ENCODE results near the gene CASK. TPM values are rescaled to one million over a fixed set of nuclear protein-coding genes. Genes with fewer than 3 reads are reported as not detected.
"Not testable (repeated sequence)": the region's sequence is repeated elsewhere in the genome, so short reads cannot be mapped to it uniquely, and the experiment has no call there.

CASK gene
- total RNA-seq, 1 experiment from 2014 or later: 33.5 TPM

DNA sequence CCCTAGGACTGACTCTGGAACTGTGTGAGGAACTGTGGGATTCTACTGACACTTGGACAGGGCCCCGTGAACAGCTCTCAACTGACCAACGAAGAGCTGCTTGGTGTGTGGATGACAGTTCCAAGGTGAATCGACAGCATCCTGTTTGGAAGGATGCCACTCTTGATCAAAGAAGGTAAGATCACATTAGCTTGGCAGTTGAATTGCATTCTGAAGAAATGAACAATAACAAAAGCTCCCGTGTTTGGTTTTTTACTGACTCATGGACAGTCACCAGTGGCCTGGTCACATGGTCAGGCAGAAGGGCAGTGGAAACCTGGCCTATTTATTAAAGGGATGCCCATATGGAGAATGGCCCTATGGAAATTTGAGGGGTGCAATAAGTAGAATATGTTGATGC lies 267.7 kb downstream of the CASK start:
- BruUV-seq (replicated peaks): no TSS peak
- no peaks in the 10 kb centered on the region for H3K27me3 ChIP-seq (replicated peaks; ENCODE audit: insufficient read depth, low read depth, low read length, poor library complexity)
- TF ChIP-seq, protein P1, sequence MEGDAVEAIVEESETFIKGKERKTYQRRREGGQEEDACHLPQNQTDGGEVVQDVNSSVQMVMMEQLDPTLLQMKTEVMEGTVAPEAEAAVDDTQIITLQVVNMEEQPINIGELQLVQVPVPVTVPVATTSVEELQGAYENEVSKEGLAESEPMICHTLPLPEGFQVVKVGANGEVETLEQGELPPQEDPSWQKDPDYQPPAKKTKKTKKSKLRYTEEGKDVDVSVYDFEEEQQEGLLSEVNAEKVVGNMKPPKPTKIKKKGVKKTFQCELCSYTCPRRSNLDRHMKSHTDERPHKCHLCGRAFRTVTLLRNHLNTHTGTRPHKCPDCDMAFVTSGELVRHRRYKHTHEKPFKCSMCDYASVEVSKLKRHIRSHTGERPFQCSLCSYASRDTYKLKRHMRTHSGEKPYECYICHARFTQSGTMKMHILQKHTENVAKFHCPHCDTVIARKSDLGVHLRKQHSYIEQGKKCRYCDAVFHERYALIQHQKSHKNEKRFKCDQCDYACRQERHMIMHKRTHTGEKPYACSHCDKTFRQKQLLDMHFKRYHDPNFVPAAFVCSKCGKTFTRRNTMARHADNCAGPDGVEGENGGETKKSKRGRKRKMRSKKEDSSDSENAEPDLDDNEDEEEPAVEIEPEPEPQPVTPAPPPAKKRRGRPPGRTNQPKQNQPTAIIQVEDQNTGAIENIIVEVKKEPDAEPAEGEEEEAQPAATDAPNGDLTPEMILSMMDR (conservative IDR thresholded peaks at IDR 0.05; ENCODE audit: low read depth, low read length): no peak
- no peak for TF ChIP-seq EZH2 (IDR thresholded peaks at IDR 0.05; ENCODE audit: borderline replicate concordance, low read depth, low read length, poor library complexity, severe bottlenecking)
- ChIA-PET POLR2A (ENCODE audit: low non-redundant PET) (no interaction called here), CTCF (no interaction called here)
- no peaks in the 10 kb centered on the region for H3K9me3 ChIP-seq (ENCODE audit: low read depth, low read length, poor library complexity, severe bottlenecking)
- H3K4me1 ChIP-seq (ENCODE audit: insufficient read depth, low read length, poor library complexity, severe bottlenecking): no peaks in the 10 kb centered on the region
- H3K4me3 ChIP-seq (ENCODE audit: low read depth, low read length, poor library complexity, severe bottlenecking): no peak overlapping the region
- DNase-seq (ENCODE audit: low spot score): no peak
- H3K36me3 ChIP-seq (ENCODE audit: insufficient read depth, low read length, poor library complexity, severe bottlenecking): no peaks in the 10 kb centered on the region
- intact Hi-C loops (cut with micrococcal nuclease; ENCODE audit: unreplicated experiment): no loop called here
- H3K27ac ChIP-seq (ENCODE audit: low read depth, low read length, poor library complexity, severe bottlenecking): no peak overlapping the region

DNA sequence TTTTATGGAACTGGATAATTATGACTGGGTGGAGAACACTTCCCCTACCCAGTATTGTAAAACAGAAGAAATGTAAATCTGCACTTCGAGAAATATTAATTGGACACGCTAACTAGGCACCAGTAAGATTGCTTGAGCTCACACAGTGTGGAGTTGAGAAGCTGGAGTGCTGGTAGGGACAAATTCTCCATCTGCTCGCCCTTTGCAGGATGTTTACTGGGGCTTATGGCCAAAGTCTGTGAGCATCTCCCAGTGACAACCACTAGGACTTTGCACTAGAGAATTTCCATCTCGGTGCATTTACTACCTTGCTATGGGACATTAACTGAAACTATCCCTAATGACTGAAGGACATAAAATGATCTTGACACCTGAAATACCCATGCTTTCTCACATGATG lies 268.3 kb downstream of the CASK start:
- Histone ChIP-seq H3K9me3 (ENCODE audit: low read depth, low read length, poor library complexity, severe bottlenecking) (no peaks in the 10 kb centered on the region), H3K27me3 (replicated peaks; ENCODE audit: insufficient read depth, low read depth, low read length, poor library complexity) (no peaks in the 10 kb centered on the region), H3K4me1 (ENCODE audit: insufficient read depth, low read length, poor library complexity, severe bottlenecking) (no peaks in the 10 kb centered on the region), H3K27ac (ENCODE audit: low read depth, low read length, poor library complexity, severe bottlenecking) (no peak overlapping the region), H3K4me3 (ENCODE audit: low read depth, low read length, poor library complexity, severe bottlenecking) (no peak overlapping the region), H3K36me3 (ENCODE audit: insufficient read depth, low read length, poor library complexity, severe bottlenecking) (no peaks in the 10 kb centered on the region)
- ChIA-PET POLR2A (ENCODE audit: low non-redundant PET) (no interaction called here), CTCF (no interaction called here)
- intact Hi-C loops (cut with micrococcal nuclease; ENCODE audit: unreplicated experiment): no loop called here
- no TSS peak for BruUV-seq (replicated peaks)
- DNase-seq (ENCODE audit: low spot score): no peak
- TF ChIP-seq EZH2 (IDR thresholded peaks at IDR 0.05; ENCODE audit: borderline replicate concordance, low read depth, low read length, poor library complexity, severe bottlenecking): no peak
- TF ChIP-seq, protein P1 (conservative IDR thresholded peaks at IDR 0.05; ENCODE audit: low read depth, low read length): no peak

DNA sequence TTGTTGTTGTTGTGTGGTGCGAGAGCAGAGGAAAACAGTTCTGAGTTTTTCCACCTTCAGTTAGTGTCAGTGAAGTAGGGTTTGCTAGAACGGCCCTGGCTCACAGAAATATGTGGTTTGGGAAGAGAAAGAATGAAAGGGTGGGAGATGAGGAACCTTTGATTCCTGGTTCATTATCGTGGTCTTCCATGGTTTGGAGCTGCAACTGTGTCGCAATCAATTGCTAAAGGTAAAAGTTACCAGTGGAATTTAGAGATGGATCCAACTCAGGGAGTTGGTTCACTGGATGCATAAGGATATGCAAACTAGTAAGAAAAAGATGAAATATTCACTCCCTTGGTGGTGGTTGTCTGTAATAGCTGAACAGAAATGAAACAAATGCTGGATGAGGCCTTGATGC lies 270.2 kb downstream of the CASK start:
- POLR2A ChIA-PET (ENCODE audit: low non-redundant PET): no interaction called here
- H3K4me1 ChIP-seq (ENCODE audit: insufficient read depth, low read length, poor library complexity, severe bottlenecking): no peaks in the 10 kb centered on the region
- no peaks in the 10 kb centered on the region for H3K27me3 ChIP-seq (replicated peaks; ENCODE audit: insufficient read depth, low read depth, low read length, poor library complexity)
- CTCF ChIA-PET: no interaction called here
- H3K27ac ChIP-seq (ENCODE audit: low read depth, low read length, poor library complexity, severe bottlenecking): no peak overlapping the region
- DNase-seq (ENCODE audit: low spot score): no peak
- no peak overlapping the region for H3K4me3 ChIP-seq (ENCODE audit: low read depth, low read length, poor library complexity, severe bottlenecking)
- BruUV-seq (replicated peaks): no TSS peak
- no peaks in the 10 kb centered on the region for H3K36me3 ChIP-seq (ENCODE audit: insufficient read depth, low read length, poor library complexity, severe bottlenecking)
- intact Hi-C loops (cut with micrococcal nuclease; ENCODE audit: unreplicated experiment): no loop called here
- TF ChIP-seq, protein P1 (conservative IDR thresholded peaks at IDR 0.05; ENCODE audit: low read depth, low read length): no peak
- no peak for TF ChIP-seq EZH2 (IDR thresholded peaks at IDR 0.05; ENCODE audit: borderline replicate concordance, low read depth, low read length, poor library complexity, severe bottlenecking)
- no peaks in the 10 kb centered on the region for H3K9me3 ChIP-seq (ENCODE audit: low read depth, low read length, poor library complexity, severe bottlenecking)

DNA sequence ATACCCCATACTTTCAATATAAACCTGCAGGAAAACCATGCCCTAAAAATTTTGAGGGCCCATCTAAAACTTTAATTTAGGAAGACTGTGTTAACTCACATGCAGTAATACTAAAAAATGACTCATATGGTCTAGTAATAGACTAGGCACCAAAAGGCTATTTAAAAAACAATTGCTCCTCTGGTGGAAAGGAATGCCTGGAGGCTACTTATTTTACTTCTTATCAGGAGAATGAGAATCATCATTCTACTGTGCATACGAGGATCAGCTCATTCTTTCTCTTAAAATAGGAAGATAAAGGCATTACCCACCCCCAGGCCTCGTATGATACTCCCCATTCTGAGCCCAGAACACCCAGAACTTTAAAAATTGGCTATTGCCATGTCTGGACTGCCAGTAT lies 277.2 kb downstream of the CASK start:
- BruUV-seq (replicated peaks); H3K27ac ChIP-seq (ENCODE audit: low read depth, low read length, poor library complexity, severe bottlenecking); H3K9me3 ChIP-seq (ENCODE audit: low read depth, low read length, poor library complexity, severe bottlenecking); H3K4me3 ChIP-seq (ENCODE audit: low read depth, low read length, poor library complexity, severe bottlenecking); H3K36me3 ChIP-seq (ENCODE audit: insufficient read depth, low read length, poor library complexity, severe bottlenecking); CTCF ChIA-PET; DNase-seq (ENCODE audit: low spot score); H3K4me1 ChIP-seq (ENCODE audit: insufficient read depth, low read length, poor library complexity, severe bottlenecking); H3K27me3 ChIP-seq (replicated peaks; ENCODE audit: insufficient read depth, low read depth, low read length, poor library complexity); intact Hi-C loops (cut with micrococcal nuclease; ENCODE audit: unreplicated experiment); POLR2A ChIA-PET (ENCODE audit: low non-redundant PET): not testable (repeated sequence)

Measured in A673 (cell line).